HepG2 (cell line): ENCODE results near the gene RNH1. TPM values are rescaled to one million over a fixed set of nuclear protein-coding genes. Genes with fewer than 3 reads are reported as not detected.

Source experiments
- ATAC-seq: fragments of 200-7000 bp; cut with Tn5 transposase; 3 replicates; pipeline ENCODE4 v1.9.1; 2020; ENCODE audit warnings: mild to moderate bottlenecking, moderate library complexity
- BruUV-seq: library from RNA; stranded (reverse); fragments of 400-500 nt; replicated peaks from 2 replicates; lab custom pipeline; 2021; lab: Mats Ljungman, UMichigan
- CTCF ChIA-PET: fragments of 300-600 bp; formaldehyde crosslinking; extraction: SDS; loops from one replicate; lab custom pipeline; 2021; ENCODE audit warnings: low total read pairs, inconsistent platforms, low intra/inter-chr PET ratio; lab: Yijun Ruan, JAX
- POLR2A ChIA-PET: fragments of 350-600 bp; sonication (Branson Sonifier 250); formaldehyde crosslinking; loops from one replicate; lab custom pipeline; 2020; ENCODE audit warnings: antibody characterized with exemption, inconsistent platforms; lab: Yijun Ruan, JAX
- DNase-seq: peaks from one replicate; pipeline ENCODE4 v3.0.0-alpha.2; 2015; ENCODE audit warnings: low spot score
- FAIRE-seq: peaks from 3 replicates; lab custom pipeline; 2011; peaks lifted over from hg19 to GRCh38; lab: Jason Lieb, UNC
- H2AFZ ChIP-seq: one replicate; pipeline ENCODE4 v1.6.1; 2011; ENCODE audit warnings: low read length, inconsistent platforms
- H3K27ac ChIP-seq: fragments of 300-600 bp; 3 replicates; pipeline ENCODE4 v1.8.0; 2011; ENCODE audit warnings: mixed run types, mild to moderate bottlenecking, mixed read lengths, low read length, inconsistent platforms; ENCODE audit not compliant: insufficient read depth; ENCODE audit errors: extremely low read length
- H3K27me3 ChIP-seq, 2 experiments: fragments of 200-600 bp in 1 of 2; 2 replicates in 1 of 2; 3 replicates in 1 of 2; pipeline versions ENCODE4 v1.6.0 to v1.8.0; 2011; ENCODE audit warnings: low read length in 2 of 2, mild to moderate bottlenecking in 2 of 2, moderate library complexity in 2 of 2, inconsistent platforms in 1 of 2; ENCODE audit not compliant: insufficient read depth in 2 of 2, control insufficient read depth in 1 of 2
- H3K36me3 ChIP-seq, 2 experiments: fragments of 200-600 bp in 1 of 2; replicated peaks in 1 of 2; 2 replicates in 1 of 2; 3 replicates in 1 of 2; pipeline versions ENCODE4 v1.5.1 to v1.8.0; 2011; ENCODE audit warnings: low read length in 2 of 2, inconsistent platforms in 1 of 2; ENCODE audit not compliant: insufficient read depth in 2 of 2, control insufficient read depth in 1 of 2
- H3K4me1 ChIP-seq: 2 replicates; pipeline ENCODE4 v1.5.1; 2012; ENCODE audit warnings: low read length, inconsistent platforms; ENCODE audit not compliant: insufficient read depth
- H3K4me2 ChIP-seq: 2 replicates; pipeline ENCODE4 v1.6.0; 2011; ENCODE audit warnings: low read depth, low read length, inconsistent platforms
- H3K4me3 ChIP-seq, 3 experiments: fragments of 200-600 bp in 1 of 3; sonication (generic), shearing (Covaris generic) in 1 of 3; replicated peaks in 1 of 3; 2 replicates each; pipeline ENCODE4 v1.5.1; 2011 to 2016; ENCODE audit warnings: low read length in 3 of 3, inconsistent platforms in 2 of 3, low read depth in 2 of 3, mild to moderate bottlenecking in 2 of 3, control low read depth in 1 of 3, mixed read lengths in 1 of 3; ENCODE audit not compliant: insufficient read depth in 1 of 3
- H3K79me2 ChIP-seq: one replicate; pipeline ENCODE4 v1.6.1; 2011; ENCODE audit warnings: low read length, inconsistent platforms; ENCODE audit not compliant: insufficient read depth
- H3K9ac ChIP-seq: 2 replicates; pipeline ENCODE4 v1.6.0; 2011; ENCODE audit warnings: mild to moderate bottlenecking, low read depth, low read length, inconsistent platforms; ENCODE audit not compliant: insufficient read depth
- H3K9me3 ChIP-seq: 2 replicates; pipeline ENCODE4 v1.5.1; 2012; ENCODE audit warnings: mild to moderate bottlenecking, low read length
- H4K20me1 ChIP-seq: 2 replicates; pipeline ENCODE4 v1.6.0; 2011; ENCODE audit warnings: inconsistent platforms, mild to moderate bottlenecking, low read length, moderate library complexity; ENCODE audit not compliant: insufficient read depth
- BRCA1 ChIP-seq: sonication (generic); formaldehyde crosslinking; IDR thresholded peaks from 2 replicates; pipeline ENCODE4 v1.4.0; 2020; ENCODE audit warnings: missing genetic modification reagents
- HNRNPL ChIP-seq: fragments of 200-400 bp; formaldehyde crosslinking; IDR thresholded peaks from 2 replicates; pipeline ENCODE4 v1.6.1; 2017; ENCODE audit warnings: mild to moderate bottlenecking, low read depth, low read length
- RARG ChIP-seq: sonication (generic); formaldehyde crosslinking; IDR thresholded peaks from 2 replicates; pipeline ENCODE4 v1.4.0; 2020; ENCODE audit warnings: low read depth, mild to moderate bottlenecking, missing genetic modification reagents
- SMAD9 ChIP-seq: sonication (generic); formaldehyde crosslinking; IDR thresholded peaks from 2 replicates; pipeline ENCODE4 v1.5.1; 2020; ENCODE audit warnings: mild to moderate bottlenecking, missing genetic modification reagents
- TP53 ChIP-seq: sonication (generic); formaldehyde crosslinking; conservative IDR thresholded peaks from 2 replicates; pipeline ENCODE4 v1.4.0; 2020; ENCODE audit warnings: missing genetic modification reagents
- ZNF121 ChIP-seq: sonication (generic); formaldehyde crosslinking; IDR thresholded peaks from 2 replicates; pipeline ENCODE4 v1.5.0; 2020; ENCODE audit warnings: mild to moderate bottlenecking, missing genetic modification reagents
- ZNF549 ChIP-seq: sonication (generic); formaldehyde crosslinking; IDR thresholded peaks from 2 replicates; pipeline ENCODE4 v1.5.0; 2020; ENCODE audit warnings: missing genetic modification reagents
- ZNF562 ChIP-seq: sonication (generic); formaldehyde crosslinking; IDR thresholded peaks from 2 replicates; pipeline ENCODE4 v1.8.0; 2022; ENCODE audit warnings: missing genetic modification reagents, borderline replicate concordance
- ZNF83 ChIP-seq: sonication (generic); formaldehyde crosslinking; IDR thresholded peaks from 2 replicates; pipeline ENCODE4 v1.4.0; 2020; ENCODE audit warnings: missing genetic modification reagents, mild to moderate bottlenecking, borderline replicate concordance
- ZSCAN22 ChIP-seq: sonication (generic); formaldehyde crosslinking; IDR thresholded peaks from 2 replicates; pipeline ENCODE4 v1.4.0; 2020; ENCODE audit warnings: mild to moderate bottlenecking, missing genetic modification reagents
- WGBS: methylation state at CpG from one replicate; pipeline ENCODE4 v1.1.6; 2017; ENCODE audit warnings: low lambda C conversion rate; 5-methylcytosine and 5-hydroxymethylcytosine counted together
- in situ Hi-C: cut with HindIII; loops from 2 replicates; pipeline ENCODE4 v1.10.0; 2017; ENCODE audit warnings: low pct_unique_long_range_greater_than_20kb; ENCODE audit not compliant: extremely low pct_ligation_motif_present
- intact Hi-C: fragments of 100-400 bp; cut with micrococcal nuclease; formaldehyde crosslinking; loops from one replicate; pipeline ENCODE4 v1.10.0; 2022; ENCODE audit not compliant: unreplicated experiment
- polyA plus RNA-seq, 8 experiments: library from polyadenylated mRNA; depleted of rRNA in 3 of 8; stranded (reverse) in 7 of 8; unstranded in 1 of 8; fragments of >200 nt; fragmentation: Illumina TruSeq in 4 of 8; extraction: Trizol in 4 of 8; gene quantifications; 2 replicates each; pipeline versions ENCODE4 v1.2.1 to v1.2.3, GENCODE V29; 2011 to 2016; ENCODE audit warnings: low read depth in 4 of 8, missing spikeins in 1 of 8, mixed read lengths in 1 of 8; ENCODE audit not compliant: insufficient read depth in 1 of 8
- total RNA-seq, 5 experiments: library from RNA; depleted of rRNA; stranded (reverse); fragments of >200 nt; fragmentation: Illumina TruSeq; extraction: Trizol; gene quantifications; 2 replicates each; pipeline ENCODE4 v1.2.3, GENCODE V29; 2016; ENCODE audit warnings: low read depth in 1 of 5
- TF ChIP-seq, protein P1 (sequence below): sonication (generic); formaldehyde crosslinking; IDR thresholded peaks from 2 replicates; pipeline ENCODE4 v1.8.1; 2023; ENCODE audit warnings: missing genetic modification reagents, inconsistent platforms, borderline replicate concordance
- TF ChIP-seq, protein P2 (sequence below): sonication (generic); formaldehyde crosslinking; IDR thresholded peaks from 2 replicates; pipeline ENCODE4 v1.4.0; 2020; ENCODE audit warnings: mild to moderate bottlenecking, low read depth, missing genetic modification reagents
- TF ChIP-seq, protein P3 (sequence below): sonication (generic); formaldehyde crosslinking; IDR thresholded peaks from 2 replicates; pipeline ENCODE4 v1.8.1; 2022; ENCODE audit warnings: low read depth, mild to moderate bottlenecking, missing genetic modification reagents

The RNH1 gene
- total and polyA plus RNA-seq, 2 of the 13 experiments (the other 11 are each of a cell fraction or from before 2014, with no cell fraction given): 36.0 to 74.1 TPM

DNA sequence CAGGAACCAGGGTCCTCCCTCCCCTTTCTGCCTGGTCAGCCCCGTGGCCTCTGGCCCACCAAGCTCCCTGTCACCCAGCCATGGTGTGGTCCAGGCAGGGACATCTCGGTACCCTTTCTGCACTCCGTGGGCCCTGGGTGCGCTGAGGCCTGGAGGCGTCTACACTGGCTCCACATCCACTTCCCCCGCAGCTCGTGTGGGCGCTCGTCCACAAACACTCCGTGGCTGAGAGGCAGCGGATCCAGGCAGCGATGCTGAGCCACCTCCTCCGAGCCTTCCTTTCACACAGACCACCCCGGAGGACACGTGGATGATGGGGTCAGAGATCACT lies 16.1 kb downstream of the RNH1 start (continued):
- TF ChIP-seq, protein P1, sequence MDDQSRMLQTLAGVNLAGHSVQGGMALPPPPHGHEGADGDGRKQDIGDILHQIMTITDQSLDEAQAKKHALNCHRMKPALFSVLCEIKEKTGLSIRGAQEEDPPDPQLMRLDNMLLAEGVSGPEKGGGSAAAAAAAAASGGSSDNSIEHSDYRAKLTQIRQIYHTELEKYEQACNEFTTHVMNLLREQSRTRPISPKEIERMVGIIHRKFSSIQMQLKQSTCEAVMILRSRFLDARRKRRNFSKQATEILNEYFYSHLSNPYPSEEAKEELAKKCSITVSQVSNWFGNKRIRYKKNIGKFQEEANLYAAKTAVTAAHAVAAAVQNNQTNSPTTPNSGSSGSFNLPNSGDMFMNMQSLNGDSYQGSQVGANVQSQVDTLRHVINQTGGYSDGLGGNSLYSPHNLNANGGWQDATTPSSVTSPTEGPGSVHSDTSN (CRISPR knock-in tag): no peak
- TF ChIP-seq ZNF562 (CRISPR knock-in tag) (no peak), HNRNPL (no peak)

DNA sequence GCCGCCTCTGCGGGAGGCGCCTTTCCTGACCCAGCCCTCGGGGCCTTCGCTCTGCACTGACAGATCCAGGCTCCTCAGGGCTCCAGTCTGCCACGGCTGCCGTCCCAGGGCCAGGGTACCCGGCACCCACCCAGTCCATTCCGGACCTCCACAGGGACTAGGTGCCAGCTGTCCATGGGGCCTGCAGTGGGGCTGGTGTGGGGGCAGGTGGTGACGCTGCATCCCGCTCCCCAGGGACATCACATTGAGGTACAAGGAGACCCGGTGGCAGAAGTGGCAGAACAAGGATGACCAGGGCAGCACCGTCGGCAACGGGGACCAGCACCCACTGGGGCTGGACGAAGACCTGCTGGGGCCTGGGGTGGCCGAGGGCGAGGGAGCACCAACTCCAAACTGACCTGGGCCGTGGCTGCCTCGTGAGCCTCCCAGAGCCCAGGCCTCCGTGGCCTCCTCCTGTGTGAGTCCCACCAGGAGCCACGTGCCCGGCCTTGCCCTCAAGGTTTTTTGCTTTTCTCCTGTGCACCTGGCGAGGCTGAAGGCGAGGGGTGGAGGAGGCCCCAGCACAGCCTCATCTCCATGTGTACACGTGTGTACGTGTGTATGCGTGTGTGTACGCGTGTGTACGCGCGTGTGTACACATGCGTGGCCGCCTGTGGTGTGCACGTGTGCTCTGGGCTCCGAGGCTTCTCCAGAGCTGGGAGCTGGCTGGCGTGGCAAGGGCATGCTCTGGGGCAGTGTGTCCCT lies 16.7 kb downstream of the RNH1 start:
- H3K27ac ChIP-seq: no peak overlapping the region
- WGBS: 98% methylated on average over 28 of the region's 38 CpGs
- in situ Hi-C loops (no loop called here), intact Hi-C loops (no loop called here)
- H3K9ac ChIP-seq: no peak overlapping the region
- no peaks in the 10 kb centered on the region for H3K4me1 ChIP-seq
- no peak overlapping the region for H2AFZ ChIP-seq
- H3K9me3 ChIP-seq: no peaks in the 10 kb centered on the region
- no peak for FAIRE-seq
- H3K4me3 ChIP-seq: no peak overlapping the region
- BruUV-seq: no TSS peak
- H3K79me2 ChIP-seq: peaks cover under 1% of the 10 kb centered on the region
- no peak for DNase-seq
- ChIA-PET POLR2A (no interaction called here), CTCF (no interaction called here)
- H3K27me3 ChIP-seq: no peaks in the 10 kb centered on the region
- ATAC-seq: no peak
- H4K20me1 ChIP-seq: no peaks in the 10 kb centered on the region
- no peak overlapping the region for H3K4me2 ChIP-seq
- TF ChIP-seq, protein P2, sequence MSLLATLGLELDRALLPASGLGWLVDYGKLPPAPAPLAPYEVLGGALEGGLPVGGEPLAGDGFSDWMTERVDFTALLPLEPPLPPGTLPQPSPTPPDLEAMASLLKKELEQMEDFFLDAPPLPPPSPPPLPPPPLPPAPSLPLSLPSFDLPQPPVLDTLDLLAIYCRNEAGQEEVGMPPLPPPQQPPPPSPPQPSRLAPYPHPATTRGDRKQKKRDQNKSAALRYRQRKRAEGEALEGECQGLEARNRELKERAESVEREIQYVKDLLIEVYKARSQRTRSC: no peak
- TF ChIP-seq ZSCAN22 (CRISPR knock-in tag) (no peak), ZNF83 (CRISPR knock-in tag) (no peak), SMAD9 (CRISPR knock-in tag) (no peak), TP53 (CRISPR knock-in tag) (no peak), RARG (CRISPR knock-in tag) (no peak), BRCA1 (CRISPR knock-in tag) (no peak), ZNF121 (CRISPR knock-in tag) (no peak), ZNF549 (no peak)
- TF ChIP-seq, protein P3, sequence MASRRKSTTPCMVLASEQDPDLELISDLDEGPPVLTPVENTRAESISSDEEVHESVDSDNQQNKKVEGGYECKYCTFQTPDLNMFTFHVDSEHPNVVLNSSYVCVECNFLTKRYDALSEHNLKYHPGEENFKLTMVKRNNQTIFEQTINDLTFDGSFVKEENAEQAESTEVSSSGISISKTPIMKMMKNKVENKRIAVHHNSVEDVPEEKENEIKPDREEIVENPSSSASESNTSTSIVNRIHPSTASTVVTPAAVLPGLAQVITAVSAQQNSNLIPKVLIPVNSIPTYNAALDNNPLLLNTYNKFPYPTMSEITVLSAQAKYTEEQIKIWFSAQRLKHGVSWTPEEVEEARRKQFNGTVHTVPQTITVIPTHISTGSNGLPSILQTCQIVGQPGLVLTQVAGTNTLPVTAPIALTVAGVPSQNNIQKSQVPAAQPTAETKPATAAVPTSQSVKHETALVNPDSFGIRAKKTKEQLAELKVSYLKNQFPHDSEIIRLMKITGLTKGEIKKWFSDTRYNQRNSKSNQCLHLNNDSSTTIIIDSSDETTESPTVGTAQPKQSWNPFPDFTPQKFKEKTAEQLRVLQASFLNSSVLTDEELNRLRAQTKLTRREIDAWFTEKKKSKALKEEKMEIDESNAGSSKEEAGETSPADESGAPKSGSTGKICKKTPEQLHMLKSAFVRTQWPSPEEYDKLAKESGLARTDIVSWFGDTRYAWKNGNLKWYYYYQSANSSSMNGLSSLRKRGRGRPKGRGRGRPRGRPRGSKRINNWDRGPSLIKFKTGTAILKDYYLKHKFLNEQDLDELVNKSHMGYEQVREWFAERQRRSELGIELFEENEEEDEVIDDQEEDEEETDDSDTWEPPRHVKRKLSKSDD (CRISPR knock-in tag): no peak
- peaks cover 10 to 16% of the 10 kb centered on the region in 2 experiments; a peak in 2 of 5 replicates for H3K36me3 ChIP-seq
